ENCODE data around the gene FGGY.

GRCh38 chr1:59714966-59715365 lies 418.1 kb downstream of the FGGY start:
- TF ChIP-seq CTCF (IDR thresholded peaks at IDR 0.05; ENCODE audit: extremely low read depth in 1 of 2, insufficient read depth in 1 of 2, low read depth in 1 of 2, low read length in 2 of 2) (no peak), POLR2AphosphoS5 (IDR thresholded peaks at IDR 0.05; ENCODE audit: insufficient read depth, low read depth, low read length) (no peak), POLR2A (IDR thresholded peaks at IDR 0.05; ENCODE audit: low read depth, low read length) (no peak)

Measured in endothelial cell of umbilical vein (primary cell).